HCEC 1CT (cell line): Measurements from ENCODE around the gene CYP27C1.

Source experiments
- DNase-seq: peaks from one replicate; pipeline ENCODE4 v3.0.0-alpha.2; 2017

CYP27C1 gene

DNA sequence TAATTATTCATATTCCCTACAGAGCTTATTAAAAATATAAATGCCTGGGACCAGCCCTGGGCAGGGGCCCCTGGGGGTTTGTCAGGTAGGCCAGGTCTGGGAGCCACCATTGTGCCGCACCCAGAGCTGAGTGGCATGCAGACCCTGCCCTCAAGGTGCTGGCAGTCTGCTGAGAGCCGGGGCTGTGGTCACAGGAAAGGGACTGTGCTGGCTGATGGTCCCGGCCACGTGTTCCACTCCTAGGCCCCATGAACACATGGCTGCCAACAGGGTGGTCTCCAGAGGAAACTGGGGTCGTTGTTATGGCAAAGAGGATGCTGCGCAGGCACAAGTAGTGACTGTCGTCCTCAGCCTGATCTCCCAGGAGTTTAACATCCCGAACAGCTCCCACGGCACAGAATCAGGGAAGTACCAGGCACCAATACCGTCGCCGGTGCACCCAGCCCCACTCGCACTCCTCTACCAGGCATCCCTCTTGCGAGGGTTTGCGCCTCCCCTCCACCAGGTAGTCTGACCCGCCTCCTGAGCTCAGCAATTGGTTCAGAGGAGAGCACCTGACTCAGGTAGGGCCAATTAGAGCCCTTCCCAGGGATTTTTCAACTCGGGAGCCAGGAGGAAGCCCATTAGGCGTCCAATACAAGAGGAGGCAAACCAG lies 73.9 kb downstream of the CYP27C1 start:
- DNase-seq, result no peak

GRCh38 chr2:127145280-127145895 lies 74.7 kb downstream of the CYP27C1 start:
- DNase-seq, result peak; percentile 48

- peak; percentile 32 for DNase-seq
Measured at GRCh38 chr2:127143841-127144782, 76.0 kb downstream of the CYP27C1 start.

GRCh38 chr2:127142663-127143630 lies 77.2 kb downstream of the CYP27C1 start:
- no peak for DNase-seq

DNA sequence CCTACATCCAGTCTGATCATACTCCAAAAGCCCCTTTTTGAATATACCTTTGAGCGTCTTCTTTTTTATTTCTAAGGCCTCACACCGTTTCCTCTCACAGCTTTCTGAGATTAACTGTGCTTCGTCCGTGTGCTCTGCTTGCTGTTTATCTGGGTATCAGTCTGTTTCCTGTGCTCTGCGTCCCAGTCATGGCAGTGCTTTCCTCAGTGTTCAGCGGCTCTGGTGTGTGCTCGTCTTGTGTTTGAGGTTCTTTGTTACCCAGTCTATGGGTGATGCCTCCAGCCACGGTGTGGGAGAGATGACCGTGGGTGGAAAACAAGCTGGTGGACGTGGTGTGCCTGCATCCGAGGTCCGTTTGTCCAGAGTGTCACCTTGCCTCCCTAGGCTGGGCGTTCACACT lies 79.6 kb downstream of the CYP27C1 start:
- DNase-seq, result no peak

GRCh38 chr2:127139766-127140165 lies 80.3 kb downstream of the CYP27C1 start:
- no peak for DNase-seq

- DNase-seq, result no peak
Measured at GRCh38 chr2:127138281-127138680, 81.8 kb downstream of the CYP27C1 start.

GRCh38 chr2:127137741-127138140 lies 82.4 kb downstream of the CYP27C1 start:
- DNase-seq, result no peak

- DNase-seq, result no peak
Measured at GRCh38 chr2:127137225-127137624, 82.9 kb downstream of the CYP27C1 start.

DNA sequence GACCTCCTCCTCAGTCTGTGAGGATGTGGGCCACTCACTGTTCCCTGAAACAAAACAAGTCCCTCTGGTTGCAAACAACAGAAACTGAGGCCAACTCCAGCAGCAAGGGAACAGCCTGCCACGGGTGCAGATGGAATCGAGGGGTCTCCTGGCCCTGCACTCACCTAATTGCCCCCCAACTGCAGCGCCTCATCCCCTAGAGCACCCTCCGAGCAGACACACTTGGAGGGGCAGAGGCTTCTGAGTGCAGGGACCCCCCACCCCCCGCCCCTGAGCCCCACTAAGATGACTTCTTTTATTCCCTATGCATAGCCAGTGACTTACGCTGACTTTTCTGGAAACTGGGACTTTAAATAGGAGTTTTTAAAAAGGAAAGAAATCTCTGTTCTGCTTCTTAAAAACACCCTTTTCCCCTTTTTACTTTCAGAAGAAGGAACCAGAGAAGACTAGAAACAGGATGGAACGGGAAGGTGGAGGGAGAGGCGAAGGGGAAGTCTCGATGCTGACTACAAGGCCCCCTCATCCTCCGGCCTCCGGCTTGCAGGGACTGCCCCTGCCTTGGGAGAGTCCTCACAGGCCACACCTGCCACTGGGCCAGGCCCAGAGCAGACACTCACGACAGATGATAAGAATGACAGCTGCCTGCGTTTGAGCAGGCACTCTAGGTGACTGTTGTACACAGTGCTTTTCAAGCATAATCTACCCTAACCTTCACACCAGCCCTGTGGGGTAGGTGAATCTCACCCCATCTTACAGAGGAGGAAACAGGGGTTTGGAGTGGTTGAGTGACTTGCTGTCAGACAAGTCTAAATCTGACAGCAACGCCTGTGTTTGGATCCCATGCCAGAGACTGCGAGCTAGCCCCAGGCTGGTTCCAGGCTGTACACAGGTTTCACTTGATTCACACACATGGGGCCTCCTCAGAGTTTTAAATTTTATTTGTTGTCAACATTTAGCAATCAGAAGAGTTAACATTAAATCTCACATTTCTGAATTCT lies 85.0 kb downstream of the CYP27C1 start:
- DNase-seq, result no peak

GRCh38 chr2:127134235-127134634 lies 85.9 kb downstream of the CYP27C1 start:
- no peak for DNase-seq
